ENCODE data around the gene GOLGA6D.
"Not testable (repeated sequence)": the region's sequence is repeated elsewhere in the genome, so short reads cannot be mapped to it uniquely, and the experiment has no call there.

GRCh38 chr15:75299311-75299688, 16.7 kb downstream of the GOLGA6D start:
- TF ChIP-seq CTCF (IDR thresholded peaks at IDR 0.05; ENCODE audit: low read length), result peak; percentile 36
- not testable (repeated sequence) for TF ChIP-seq EZH2 (optimal IDR thresholded peaks at IDR 0.05; ENCODE audit: low read depth, low read length); EZH2phosphoT487 (IDR thresholded peaks at IDR 0.05; ENCODE audit: low read length)

Data from MM.1S (cell line).